GM12878 (cell line): ENCODE data around the gene DUT. TPM values are rescaled to one million over a fixed set of nuclear protein-coding genes. Genes with fewer than 3 reads are reported as not detected.

Source experiments
- CBFB ChIP-seq: IDR thresholded peaks from 2 replicates; pipeline ENCODE4 v1.6.1; 2016; ENCODE audit warnings: antibody characterized with exemption, low read depth
- CBX5 ChIP-seq: sonication (generic); IDR thresholded peaks from 2 replicates; pipeline ENCODE4 v1.6.1; 2016; ENCODE audit warnings: low read depth, moderate library complexity, mild to moderate bottlenecking, inconsistent platforms
- E4F1 ChIP-seq: fragments of 450-650 bp; IDR thresholded peaks from 2 replicates; pipeline ENCODE4 v1.6.1; 2018; ENCODE audit warnings: borderline replicate concordance, mild to moderate bottlenecking; ENCODE audit not compliant: partially characterized antibody
- EP300 ChIP-seq, 2 experiments: fragments of 150-350 bp in 1 of 2; IDR thresholded peaks; 2 replicates each; pipeline ENCODE4 v1.6.1; 2011 to 2012; ENCODE audit warnings: low read depth in 2 of 2, low read length in 2 of 2, borderline replicate concordance in 1 of 2, improper control_type of control experiment in 1 of 2, inconsistent platforms in 1 of 2; ENCODE audit not compliant: control insufficient read depth in 1 of 2
- FOXM1 ChIP-seq: IDR thresholded peaks from 2 replicates; pipeline ENCODE4 v1.6.1; 2012; ENCODE audit warnings: low read depth, mild to moderate bottlenecking, inconsistent platforms, low read length, moderate library complexity
- GABPA ChIP-seq: IDR thresholded peaks from 2 replicates; pipeline ENCODE4 v1.6.1; 2014; ENCODE audit warnings: antibody characterized with exemption, low read depth, mild to moderate bottlenecking, inconsistent platforms
- LARP7 ChIP-seq: fragments of 450-650 bp; IDR thresholded peaks from 2 replicates; pipeline ENCODE4 v1.6.1; 2017; ENCODE audit warnings: mild to moderate bottlenecking
- MEF2A ChIP-seq: IDR thresholded peaks from 2 replicates; pipeline ENCODE4 v1.6.1; 2011; ENCODE audit warnings: low read depth, mild to moderate bottlenecking, low read length, moderate library complexity; ENCODE audit not compliant: insufficient read depth
- MTA3 ChIP-seq: IDR thresholded peaks from 2 replicates; pipeline ENCODE4 v1.6.1; 2012; ENCODE audit warnings: low read length, inconsistent platforms, borderline replicate concordance
- NFYB ChIP-seq: IDR thresholded peaks from 2 replicates; pipeline ENCODE4 v1.6.1; 2011; ENCODE audit warnings: low read depth, mild to moderate bottlenecking, low read length, improper control_type of control experiment, moderate library complexity; ENCODE audit not compliant: insufficient read depth
- POLR2AphosphoS2 ChIP-seq: IDR thresholded peaks from 2 replicates; pipeline ENCODE4 v1.6.1; 2011; ENCODE audit warnings: low read depth, mild to moderate bottlenecking, low read length, improper control_type of control experiment, moderate library complexity
- RFX5 ChIP-seq: IDR thresholded peaks from 2 replicates; pipeline ENCODE4 v1.6.1; 2011; ENCODE audit warnings: low read depth, low read length, improper control_type of control experiment
- SMAD1 ChIP-seq: fragments of 450-650 bp; IDR thresholded peaks from 2 replicates; pipeline ENCODE4 v1.6.1; 2018; ENCODE audit warnings: mild to moderate bottlenecking, low read depth; ENCODE audit not compliant: partially characterized antibody
- SPI1 ChIP-seq: IDR thresholded peaks from 2 replicates; pipeline ENCODE4 v1.6.1; 2011; ENCODE audit warnings: low read depth, mild to moderate bottlenecking, low read length, moderate library complexity, borderline replicate concordance; ENCODE audit not compliant: insufficient read depth
- TCF7 ChIP-seq: IDR thresholded peaks from 2 replicates; pipeline ENCODE4 v1.6.1; 2014; ENCODE audit warnings: antibody characterized with exemption, borderline replicate concordance
- USF2 ChIP-seq: IDR thresholded peaks from 2 replicates; pipeline ENCODE4 v1.6.1; 2011; ENCODE audit warnings: low read depth, low read length, improper control_type of control experiment, borderline replicate concordance
- ZNF24 ChIP-seq: fragments of 450-650 bp; IDR thresholded peaks from 2 replicates; pipeline ENCODE4 v1.6.1; 2017; ENCODE audit warnings: antibody characterized with exemption, mild to moderate bottlenecking
- polyA plus RNA-seq, 11 experiments: library from polyadenylated mRNA; depleted of rRNA in 4 of 11; unstranded in 6 of 11; stranded (reverse) in 5 of 11; fragments of >200 nt; fragmentation: Nextera tagmentation in 4 of 11; fragmentation: Illumina TruSeq in 1 of 11; extraction: Ambion mirVana in 4 of 11; extraction: Trizol in 1 of 11; gene quantifications; 1 replicate in 1 of 11; 2 replicates in 10 of 11; pipeline versions ENCODE4 v1.2.1 to v1.2.3, GENCODE V29; 2011 to 2016; ENCODE audit warnings: inconsistent platforms in 2 of 11, missing spikeins in 2 of 11, low read depth in 1 of 11
- total RNA-seq, 4 experiments: library from RNA; depleted of rRNA in 3 of 4; stranded (reverse); fragments of >200 nt in 3 of 4; fragmentation: Illumina TruSeq in 1 of 4; extraction: Trizol in 1 of 4; gene quantifications; 2 replicates each; pipeline versions ENCODE4 v1.2.1 to v1.2.3, GENCODE V29; 2013 to 2021
- TF ChIP-seq, protein P1 (sequence below), 3 experiments: IDR thresholded peaks in 2 of 3; conservative IDR thresholded peaks in 1 of 3; 2 replicates each; pipeline ENCODE4 v1.5.1; 2011; ENCODE audit warnings: low read depth in 3 of 3, low read length in 3 of 3, mild to moderate bottlenecking in 3 of 3, control low read depth in 2 of 3, moderate library complexity in 2 of 3, inconsistent platforms in 1 of 3, mixed read lengths in 1 of 3; ENCODE audit not compliant: control insufficient read depth in 2 of 3, insufficient read depth in 1 of 3; ENCODE audit errors: extremely low read depth in 1 of 3

The DUT gene
- total and polyA plus RNA-seq, 10 of the 15 experiments (the other 5 are each of a cell fraction or from before 2014, with no cell fraction given) = 20.1 to 452 (median 149) TPM

DNA sequence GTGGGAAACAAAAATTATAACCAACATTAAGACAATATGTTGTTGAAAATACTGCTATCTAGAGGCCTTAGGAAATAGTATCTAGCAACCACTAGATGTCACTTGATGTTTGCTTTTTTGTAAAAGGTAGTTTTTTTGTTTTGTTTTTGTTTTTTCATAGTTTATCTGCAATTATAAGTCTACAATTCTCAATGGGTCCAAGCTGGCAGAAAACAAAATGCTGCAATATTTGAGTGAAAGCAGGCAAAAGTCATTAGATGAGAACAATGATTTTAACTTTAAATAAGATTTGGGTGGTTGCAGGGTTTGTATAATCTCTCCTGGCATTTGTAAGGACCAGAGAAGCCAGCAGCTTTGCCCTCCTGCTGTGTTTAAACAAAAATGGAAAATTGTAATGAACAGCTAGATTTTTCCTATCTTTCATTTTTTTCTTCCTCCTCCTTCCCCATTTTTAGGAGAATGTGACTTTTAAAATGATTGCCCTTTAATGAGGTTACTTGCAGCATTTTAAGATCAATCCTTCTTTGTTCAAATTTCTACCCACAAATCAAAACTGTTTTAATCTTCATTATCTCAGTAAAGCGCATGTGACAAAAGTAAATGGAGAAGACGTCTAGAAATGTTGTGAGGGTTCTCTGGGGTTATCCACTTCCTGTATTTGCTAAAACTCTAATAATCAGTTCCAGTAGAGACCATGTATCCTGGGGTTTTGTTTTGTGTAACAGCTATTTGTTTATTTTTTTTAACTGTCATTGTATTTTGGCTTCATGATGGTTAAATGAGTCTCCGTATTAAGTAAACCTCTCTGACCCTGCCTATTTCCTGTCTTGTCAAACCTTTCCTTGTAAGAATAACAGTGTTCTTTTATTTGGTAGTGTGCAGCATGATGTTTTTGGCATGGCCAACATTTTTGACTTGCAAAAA lies 27.3 kb downstream of the DUT start (continued):
- TF ChIP-seq SMAD1 (no peak), ZNF24 (no peak), TCF7 (no peak), E4F1 (no peak), LARP7 (no peak), RFX5 (no peak), GABPA (no peak), CBFB (no peak), FOXM1 (no peak), USF2 (no peak), EP300 (IDR thresholded peaks at IDR 0.05; ENCODE audit: borderline replicate concordance in 1 of 2, control insufficient read depth in 1 of 2, low read depth in 2 of 2, low read length in 2 of 2) (peak in 1 of 2 experiments; percentile 10; a peak in 1 of 4 replicates), NFYB (no peak), MEF2A (no peak), MTA3 (no peak), SPI1 (peak; percentile 76), CBX5 (no peak), POLR2AphosphoS2 (no peak)
- TF ChIP-seq, protein P1, sequence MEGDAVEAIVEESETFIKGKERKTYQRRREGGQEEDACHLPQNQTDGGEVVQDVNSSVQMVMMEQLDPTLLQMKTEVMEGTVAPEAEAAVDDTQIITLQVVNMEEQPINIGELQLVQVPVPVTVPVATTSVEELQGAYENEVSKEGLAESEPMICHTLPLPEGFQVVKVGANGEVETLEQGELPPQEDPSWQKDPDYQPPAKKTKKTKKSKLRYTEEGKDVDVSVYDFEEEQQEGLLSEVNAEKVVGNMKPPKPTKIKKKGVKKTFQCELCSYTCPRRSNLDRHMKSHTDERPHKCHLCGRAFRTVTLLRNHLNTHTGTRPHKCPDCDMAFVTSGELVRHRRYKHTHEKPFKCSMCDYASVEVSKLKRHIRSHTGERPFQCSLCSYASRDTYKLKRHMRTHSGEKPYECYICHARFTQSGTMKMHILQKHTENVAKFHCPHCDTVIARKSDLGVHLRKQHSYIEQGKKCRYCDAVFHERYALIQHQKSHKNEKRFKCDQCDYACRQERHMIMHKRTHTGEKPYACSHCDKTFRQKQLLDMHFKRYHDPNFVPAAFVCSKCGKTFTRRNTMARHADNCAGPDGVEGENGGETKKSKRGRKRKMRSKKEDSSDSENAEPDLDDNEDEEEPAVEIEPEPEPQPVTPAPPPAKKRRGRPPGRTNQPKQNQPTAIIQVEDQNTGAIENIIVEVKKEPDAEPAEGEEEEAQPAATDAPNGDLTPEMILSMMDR (IDR thresholded peaks at IDR 0.05 in 2 of 3, conservative IDR thresholded peaks at IDR 0.05 in 1 of 3; ENCODE audit: control insufficient read depth in 2 of 3, extremely low read depth in 1 of 3, insufficient read depth in 1 of 3, low read depth in 3 of 3, low read length in 3 of 3) = peak; percentile 44 to 73 (median 64); a peak in 5 of 6 replicates
